Trophoblast cell (in vitro differentiated cells and primary cell): ENCODE results near the gene RAG2.

Source experiments
- DNase-seq, 2 donors: peaks; one replicate each; pipeline ENCODE4 v3.0.0-alpha.2; 2016
- H2AFZ ChIP-seq: 2 replicates; pipeline ENCODE4 v1.6.1; 2013; ENCODE audit warnings: low read length, moderate library complexity, mild to moderate bottlenecking; ENCODE audit not compliant: insufficient read depth, poor library complexity
- H2AK5ac ChIP-seq: 2 replicates; pipeline ENCODE4 v1.6.1; 2013; ENCODE audit warnings: mild to moderate bottlenecking, low read length
- H2BK120ac ChIP-seq: 2 replicates; pipeline ENCODE4 v1.6.1; 2013; ENCODE audit warnings: low read length, mild to moderate bottlenecking, moderate library complexity; ENCODE audit not compliant: insufficient read depth, poor library complexity
- H2BK12ac ChIP-seq: 2 replicates; pipeline ENCODE4 v1.6.1; 2013; ENCODE audit warnings: mild to moderate bottlenecking, low read length, moderate library complexity
- H2BK5ac ChIP-seq: 2 replicates; pipeline ENCODE4 v1.6.1; 2013; ENCODE audit warnings: low read length, low read depth, moderate library complexity, mild to moderate bottlenecking; ENCODE audit not compliant: poor library complexity
- H3K14ac ChIP-seq: 2 replicates; pipeline ENCODE4 v1.6.1; 2013; ENCODE audit warnings: mild to moderate bottlenecking, low read length
- H3K18ac ChIP-seq: 2 replicates; pipeline ENCODE4 v1.6.1; 2013; ENCODE audit warnings: mild to moderate bottlenecking, low read length
- H3K23ac ChIP-seq: 2 replicates; pipeline ENCODE4 v1.6.1; 2013; ENCODE audit warnings: low read length
- H3K27ac ChIP-seq: 2 replicates; pipeline ENCODE4 v1.5.1; 2013; ENCODE audit warnings: low read depth, mild to moderate bottlenecking, inconsistent platforms, low read length, moderate library complexity
- H3K27me3 ChIP-seq: 2 replicates; pipeline ENCODE4 v1.6.1; 2013; ENCODE audit warnings: inconsistent platforms, mild to moderate bottlenecking, low read length, moderate library complexity; ENCODE audit not compliant: insufficient read depth
- H3K36me3 ChIP-seq, 2 experiments: 1 replicate in 1 of 2; 2 replicates in 1 of 2; pipeline ENCODE4 v1.6.1; 2013; ENCODE audit warnings: low read length in 2 of 2, mild to moderate bottlenecking in 2 of 2, moderate library complexity in 1 of 2; ENCODE audit not compliant: insufficient read depth in 2 of 2, control insufficient read depth in 1 of 2
- H3K4ac ChIP-seq: 2 replicates; pipeline ENCODE4 v1.6.1; 2013; ENCODE audit warnings: low read depth, mild to moderate bottlenecking, low read length, moderate library complexity
- H3K4me1 ChIP-seq, 2 experiments: 1 replicate in 1 of 2; 2 replicates in 1 of 2; pipeline ENCODE4 v1.6.1; 2013; ENCODE audit warnings: low read length in 2 of 2, mild to moderate bottlenecking in 2 of 2, moderate library complexity in 1 of 2; ENCODE audit not compliant: insufficient read depth in 2 of 2, control insufficient read depth in 1 of 2
- H3K4me2 ChIP-seq: 2 replicates; pipeline ENCODE4 v1.6.1; 2013; ENCODE audit warnings: inconsistent platforms, mild to moderate bottlenecking, low read length, moderate library complexity
- H3K4me3 ChIP-seq: 2 replicates; pipeline ENCODE4 v1.5.1; 2013; ENCODE audit warnings: mild to moderate bottlenecking, low read depth, low read length, inconsistent platforms
- H3K79me1 ChIP-seq: one replicate; pipeline ENCODE4 v1.6.1; 2013; ENCODE audit warnings: low read length
- H3K79me2 ChIP-seq: 2 replicates; pipeline ENCODE4 v1.6.1; 2013; ENCODE audit warnings: low read length, mild to moderate bottlenecking; ENCODE audit not compliant: control insufficient read depth, insufficient read depth, poor library complexity
- H3K9ac ChIP-seq: 2 replicates; pipeline ENCODE4 v1.6.1; 2013; ENCODE audit warnings: mild to moderate bottlenecking, low read length
- H3K9me3 ChIP-seq: 2 replicates; pipeline ENCODE4 v1.6.1; 2013; ENCODE audit warnings: low read depth, mild to moderate bottlenecking, control low read depth, inconsistent platforms, low read length; ENCODE audit not compliant: insufficient read depth
- H4K12ac ChIP-seq: 2 replicates; pipeline ENCODE4 v1.6.1; 2013; ENCODE audit warnings: low read depth, mild to moderate bottlenecking, low read length, moderate library complexity
- H4K8ac ChIP-seq: 2 replicates; pipeline ENCODE4 v1.6.1; 2013; ENCODE audit warnings: low read depth, mild to moderate bottlenecking, low read length, moderate library complexity
- H4K91ac ChIP-seq: one replicate; pipeline ENCODE4 v1.6.1; 2013; ENCODE audit warnings: low read depth, mild to moderate bottlenecking, low read length, moderate library complexity
- WGBS: extraction: QIAGEN DNeasy Blood & Tissue Kit; methylation state at CpG from one replicate; pipeline ENCODE4 v1.1.7; 2013; ENCODE audit warnings: missing lambda C conversion rate; ENCODE audit not compliant: insufficient read length, insufficient coverage; ENCODE audit errors: extremely low coverage; 5-methylcytosine and 5-hydroxymethylcytosine counted together

Gene RAG2

GRCh38 chr11:36581536-36581935 lies 16.5 kb downstream of the RAG2 start:
- Histone ChIP-seq H3K23ac (no peak overlapping the region), H3K4me1 (no peaks in the 10 kb centered on the region), H3K4ac (no peak overlapping the region), H3K27me3 (no peaks in the 10 kb centered on the region), H3K18ac (no peak overlapping the region), H3K79me2 (no peaks in the 10 kb centered on the region), H2BK12ac (no peak overlapping the region), H2AK5ac (no peak overlapping the region), H3K14ac (no peak overlapping the region), H2AFZ (no peak overlapping the region), H4K12ac (no peak overlapping the region), H4K8ac (no peak overlapping the region), H3K27ac (no peak overlapping the region), H3K79me1 (no peaks in the 10 kb centered on the region), H4K91ac (no peak overlapping the region), H3K36me3 (no peaks in the 10 kb centered on the region), H2BK5ac (no peak overlapping the region), H3K4me2 (no peak overlapping the region), H2BK120ac (no peak overlapping the region), H3K9me3 (peaks cover 4% of the 10 kb centered on the region), H3K9ac (no peak overlapping the region), H3K4me3 (no peak overlapping the region)
- no CpG with 5 or more reads among the region's 2 CpGs for WGBS
- DNase-seq = no peak

GRCh38 chr11:36578458-36578857 lies 19.6 kb downstream of the RAG2 start:
- Histone ChIP-seq H3K4me1 (no peaks in the 10 kb centered on the region), H3K9me3 (peaks cover 6% of the 10 kb centered on the region), H2BK120ac (no peak overlapping the region), H2BK5ac (no peak overlapping the region), H3K4ac (no peak overlapping the region), H3K27ac (no peak overlapping the region), H3K18ac (no peak overlapping the region), H3K27me3 (no peaks in the 10 kb centered on the region), H4K8ac (no peak overlapping the region), H4K12ac (no peak overlapping the region), H3K4me2 (no peak overlapping the region), H3K79me1 (no peaks in the 10 kb centered on the region), H3K79me2 (no peaks in the 10 kb centered on the region), H3K14ac (no peak overlapping the region), H3K23ac (no peak overlapping the region), H3K36me3 (peaks cover 0 to 2% of the 10 kb centered on the region in 2 experiments), H4K91ac (no peak overlapping the region), H3K9ac (no peak overlapping the region), H2BK12ac (no peak overlapping the region), H3K4me3 (no peak overlapping the region), H2AK5ac (no peak overlapping the region), H2AFZ (no peak overlapping the region)
- WGBS = no CpG with 5 or more reads among the region's 1 CpG
- DNase-seq = no peak

- DNase-seq = no peak
- H3K4me3 ChIP-seq = no peak overlapping the region
- no peaks in the 10 kb centered on the region for H3K4me1 ChIP-seq
- peaks cover 0 to 2% of the 10 kb centered on the region in 2 experiments for H3K36me3 ChIP-seq
- H2AK5ac ChIP-seq = no peak overlapping the region
- no peak overlapping the region for H3K27ac ChIP-seq
- no peak overlapping the region for H3K4ac ChIP-seq
- H4K12ac ChIP-seq = no peak overlapping the region
- H3K27me3 ChIP-seq = no peaks in the 10 kb centered on the region
- no peaks in the 10 kb centered on the region for H3K79me1 ChIP-seq
- no peak overlapping the region for H4K8ac ChIP-seq
- H2BK5ac ChIP-seq = no peak overlapping the region
- no peak overlapping the region for H2BK12ac ChIP-seq
- H2AFZ ChIP-seq = no peak overlapping the region
- no peak overlapping the region for H3K4me2 ChIP-seq
- no peak overlapping the region for H3K9ac ChIP-seq
- whole genome bisulfite sequencing = no CpG with 5 or more reads among the region's 2 CpGs
- no peak overlapping the region for H2BK120ac ChIP-seq
- H4K91ac ChIP-seq = no peak overlapping the region
- no peaks in the 10 kb centered on the region for H3K79me2 ChIP-seq
- no peak overlapping the region for H3K14ac ChIP-seq
- H3K9me3 ChIP-seq = peaks cover 6% of the 10 kb centered on the region
- no peak overlapping the region for H3K23ac ChIP-seq
- H3K18ac ChIP-seq = no peak overlapping the region
These were observed 20.2 kb downstream of the RAG2 start for GRCh38 chr11:36577859-36578258.

GRCh38 chr11:36577373-36577772 lies 20.7 kb downstream of the RAG2 start:
- no peak overlapping the region for H2BK12ac ChIP-seq
- no peak overlapping the region for H3K4me2 ChIP-seq
- H3K79me2 ChIP-seq = no peaks in the 10 kb centered on the region
- no peak overlapping the region for H2BK5ac ChIP-seq
- H3K23ac ChIP-seq = no peak overlapping the region
- no peak overlapping the region for H2AK5ac ChIP-seq
- H3K27me3 ChIP-seq = no peaks in the 10 kb centered on the region
- no peak overlapping the region for H4K8ac ChIP-seq
- H3K4me3 ChIP-seq = no peak overlapping the region
- WGBS = no CpG with 5 or more reads among the region's 2 CpGs
- no peak overlapping the region for H3K18ac ChIP-seq
- H2BK120ac ChIP-seq = no peak overlapping the region
- H3K27ac ChIP-seq = no peak overlapping the region
- no peak overlapping the region for H3K14ac ChIP-seq
- no peak overlapping the region for H4K12ac ChIP-seq
- no peaks in the 10 kb centered on the region for H3K4me1 ChIP-seq
- peaks cover 0 to 2% of the 10 kb centered on the region in 2 experiments for H3K36me3 ChIP-seq
- H3K9ac ChIP-seq = no peak overlapping the region
- peaks cover 6% of the 10 kb centered on the region for H3K9me3 ChIP-seq
- no peak overlapping the region for H4K91ac ChIP-seq
- H2AFZ ChIP-seq = no peak overlapping the region
- DNase-seq = no peak
- no peak overlapping the region for H3K4ac ChIP-seq
- H3K79me1 ChIP-seq = no peaks in the 10 kb centered on the region
